Vagina (tissue), 2 donors: ENCODE measurements around the gene GNAS-AS1. TPM values are rescaled to one million over a fixed set of nuclear protein-coding genes. Genes with fewer than 3 reads are reported as not detected.

ENCODE experiments used
- DNase-seq, 2 donors: peaks; one replicate each; pipeline ENCODE4 v3.0.0-alpha.2; 2017; ENCODE audit errors: extremely low spot score in 2 of 2
- H3K27ac ChIP-seq: fragments of 200-600 bp; sonication (generic); one replicate; pipeline ENCODE4 v1.5.1; 2019
- H3K27me3 ChIP-seq: fragments of 200-600 bp; sonication (generic); one replicate; pipeline ENCODE4 v1.5.1; 2019
- H3K36me3 ChIP-seq, 2 donors: fragments of 200-600 bp; sonication (generic); one replicate each; pipeline ENCODE4 v1.5.1; 2017 to 2019
- H3K4me1 ChIP-seq: fragments of 200-600 bp; sonication (generic); one replicate; pipeline ENCODE4 v1.5.1; 2019
- H3K4me3 ChIP-seq, 2 donors: fragments of 200-600 bp; sonication (generic); 1 replicate in 1 of 2; 2 replicates in 1 of 2; pipeline ENCODE4 v1.5.1; 2016 to 2019
- H3K9me3 ChIP-seq: fragments of 200-600 bp; sonication (generic); one replicate; pipeline ENCODE4 v1.5.1; 2019
- POLR2A ChIP-seq, 2 donors: fragments of 450-650 bp; IDR thresholded peaks; one replicate each; pipeline ENCODE4 v1.6.1; 2017; ENCODE audit warnings: antibody characterized with exemption in 2 of 2, mild to moderate bottlenecking in 2 of 2, moderate library complexity in 2 of 2
- POLR2AphosphoS5 ChIP-seq, 2 donors: sonication (generic); formaldehyde crosslinking; IDR thresholded peaks; one replicate each; pipeline ENCODE4 v1.9.0; 2017; ENCODE audit warnings: antibody characterized with exemption in 2 of 2, mild to moderate bottlenecking in 2 of 2, low read depth in 1 of 2; ENCODE audit not compliant: insufficient read depth in 1 of 2
- intact Hi-C: fragments of 100-400 bp; cut with DNase I; formaldehyde crosslinking; loops from one replicate; pipeline ENCODE4 v1.15.1; 2023
- total RNA-seq: library from RNA; depleted of rRNA; stranded (reverse); fragments of >200 nt; gene quantifications from one replicate; pipeline ENCODE4 v1.2.3, GENCODE V29; 2016
- TF ChIP-seq, protein P1 (sequence below), 3 experiments: fragments of 450-650 bp in 2 of 3; fragments of 200-600 bp in 1 of 3; sonication (generic) in 1 of 3; IDR thresholded peaks; one replicate each; pipeline ENCODE4 v1.5.1; 2017 to 2019; ENCODE audit warnings: antibody characterized with exemption in 3 of 3, mild to moderate bottlenecking in 2 of 3, moderate library complexity in 2 of 3

GNAS-AS1 gene
- total RNA-seq, 1 donor from 2014 or later: not detected

- no peak overlapping the region for H3K4me3 ChIP-seq
- TF ChIP-seq, protein P1, sequence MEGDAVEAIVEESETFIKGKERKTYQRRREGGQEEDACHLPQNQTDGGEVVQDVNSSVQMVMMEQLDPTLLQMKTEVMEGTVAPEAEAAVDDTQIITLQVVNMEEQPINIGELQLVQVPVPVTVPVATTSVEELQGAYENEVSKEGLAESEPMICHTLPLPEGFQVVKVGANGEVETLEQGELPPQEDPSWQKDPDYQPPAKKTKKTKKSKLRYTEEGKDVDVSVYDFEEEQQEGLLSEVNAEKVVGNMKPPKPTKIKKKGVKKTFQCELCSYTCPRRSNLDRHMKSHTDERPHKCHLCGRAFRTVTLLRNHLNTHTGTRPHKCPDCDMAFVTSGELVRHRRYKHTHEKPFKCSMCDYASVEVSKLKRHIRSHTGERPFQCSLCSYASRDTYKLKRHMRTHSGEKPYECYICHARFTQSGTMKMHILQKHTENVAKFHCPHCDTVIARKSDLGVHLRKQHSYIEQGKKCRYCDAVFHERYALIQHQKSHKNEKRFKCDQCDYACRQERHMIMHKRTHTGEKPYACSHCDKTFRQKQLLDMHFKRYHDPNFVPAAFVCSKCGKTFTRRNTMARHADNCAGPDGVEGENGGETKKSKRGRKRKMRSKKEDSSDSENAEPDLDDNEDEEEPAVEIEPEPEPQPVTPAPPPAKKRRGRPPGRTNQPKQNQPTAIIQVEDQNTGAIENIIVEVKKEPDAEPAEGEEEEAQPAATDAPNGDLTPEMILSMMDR (IDR thresholded peaks at IDR 0.05): no peak
- no peak for TF ChIP-seq POLR2AphosphoS5 (IDR thresholded peaks at IDR 0.05; ENCODE audit: insufficient read depth in 1 of 2, low read depth in 1 of 2)
- no peak for TF ChIP-seq POLR2A (IDR thresholded peaks at IDR 0.05)
- H3K4me1 ChIP-seq: no peaks in the 10 kb centered on the region
- no peaks in the 10 kb centered on the region for H3K27me3 ChIP-seq
- DNase-seq: no peak
- no peaks in the 10 kb centered on the region for H3K36me3 ChIP-seq
- no peak overlapping the region for H3K27ac ChIP-seq
- no peaks in the 10 kb centered on the region for H3K9me3 ChIP-seq
- intact Hi-C loops: no loop called here
Observed at GRCh38 chr20:58781138-58781537, 69.6 kb downstream of the GNAS-AS1 start.

DNA sequence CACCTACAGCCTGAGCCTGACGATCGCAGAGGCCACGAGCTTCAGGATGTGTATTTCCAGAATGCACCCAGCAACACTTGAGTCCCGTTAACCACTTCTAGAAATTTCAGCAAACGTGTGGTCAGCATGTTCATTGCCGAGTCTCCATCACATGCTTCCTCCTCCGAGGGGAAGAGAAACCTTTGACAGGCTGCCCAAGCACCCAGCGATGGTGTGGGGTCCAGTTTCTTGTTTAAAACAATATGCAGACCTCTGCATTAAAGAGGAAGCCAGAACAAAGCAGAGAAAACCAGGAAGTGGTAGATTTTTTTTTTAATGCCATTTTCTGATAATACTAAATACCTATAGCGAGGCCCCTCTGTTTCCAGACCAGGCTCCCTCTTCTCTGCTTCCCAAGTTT lies 71.9 kb downstream of the GNAS-AS1 start:
- intact Hi-C loops: no loop called here
- no peak overlapping the region for H3K27ac ChIP-seq
- no peaks in the 10 kb centered on the region for H3K4me1 ChIP-seq
- H3K36me3 ChIP-seq: no peaks in the 10 kb centered on the region
- H3K27me3 ChIP-seq: no peaks in the 10 kb centered on the region
- TF ChIP-seq, protein P1 (IDR thresholded peaks at IDR 0.05): no peak
- TF ChIP-seq POLR2A (IDR thresholded peaks at IDR 0.05) (no peak), POLR2AphosphoS5 (IDR thresholded peaks at IDR 0.05; ENCODE audit: insufficient read depth in 1 of 2, low read depth in 1 of 2) (no peak)
- no peak overlapping the region for H3K4me3 ChIP-seq
- DNase-seq: no peak
- H3K9me3 ChIP-seq: no peaks in the 10 kb centered on the region

- Histone ChIP-seq H3K4me3 (no peak overlapping the region), H3K27ac (no peak overlapping the region), H3K36me3 (no peaks in the 10 kb centered on the region), H3K4me1 (no peaks in the 10 kb centered on the region), H3K9me3 (no peaks in the 10 kb centered on the region), H3K27me3 (no peaks in the 10 kb centered on the region)
- intact Hi-C loops: no loop called here
- TF ChIP-seq POLR2AphosphoS5 (IDR thresholded peaks at IDR 0.05; ENCODE audit: insufficient read depth in 1 of 2, low read depth in 1 of 2): no peak
- TF ChIP-seq POLR2A (IDR thresholded peaks at IDR 0.05): no peak
- TF ChIP-seq, protein P1 (IDR thresholded peaks at IDR 0.05): no peak
- no peak for DNase-seq
Observed at GRCh38 chr20:58777657-58778056, 73.0 kb downstream of the GNAS-AS1 start.

GRCh38 chr20:58776109-58776508 lies 74.6 kb downstream of the GNAS-AS1 start:
- no peaks in the 10 kb centered on the region for H3K36me3 ChIP-seq
- no peak overlapping the region for H3K27ac ChIP-seq
- no peak overlapping the region for H3K4me3 ChIP-seq
- no peaks in the 10 kb centered on the region for H3K9me3 ChIP-seq
- intact Hi-C loops: no loop called here
- DNase-seq: no peak
- no peaks in the 10 kb centered on the region for H3K27me3 ChIP-seq
- TF ChIP-seq, protein P1 (IDR thresholded peaks at IDR 0.05): no peak
- TF ChIP-seq POLR2A (IDR thresholded peaks at IDR 0.05) (no peak), POLR2AphosphoS5 (IDR thresholded peaks at IDR 0.05; ENCODE audit: insufficient read depth in 1 of 2, low read depth in 1 of 2) (no peak)
- no peaks in the 10 kb centered on the region for H3K4me1 ChIP-seq

DNA sequence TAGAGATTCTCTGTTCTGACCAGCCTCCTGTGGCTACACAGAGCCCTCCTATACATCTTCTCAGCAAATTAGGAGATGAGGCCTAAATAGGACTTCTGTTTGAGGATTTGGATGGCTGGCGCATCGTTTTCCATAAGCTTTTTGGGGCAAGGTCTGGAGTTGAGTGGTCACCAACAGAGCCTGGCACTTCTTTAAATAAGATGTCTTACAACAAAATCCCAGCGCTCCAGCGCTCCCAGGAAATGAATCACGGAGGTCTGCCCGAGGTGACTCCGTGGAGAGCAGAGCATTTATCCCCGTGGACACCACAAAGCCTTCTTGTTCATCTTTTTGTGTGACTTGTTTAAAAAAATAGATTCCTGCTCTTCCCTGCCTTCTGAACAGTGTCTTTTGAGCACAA lies 75.3 kb downstream of the GNAS-AS1 start:
- Histone ChIP-seq H3K27ac (no peak overlapping the region), H3K4me1 (no peaks in the 10 kb centered on the region), H3K36me3 (no peaks in the 10 kb centered on the region), H3K9me3 (no peaks in the 10 kb centered on the region), H3K27me3 (no peaks in the 10 kb centered on the region), H3K4me3 (no peak overlapping the region)
- intact Hi-C loops: no loop called here
- TF ChIP-seq POLR2AphosphoS5 (IDR thresholded peaks at IDR 0.05; ENCODE audit: insufficient read depth in 1 of 2, low read depth in 1 of 2) (no peak), POLR2A (IDR thresholded peaks at IDR 0.05) (no peak)
- TF ChIP-seq, protein P1 (IDR thresholded peaks at IDR 0.05): no peak
- no peak for DNase-seq
